OCI-LY7 (cell line): ENCODE data around the gene GON4L.
"Not testable (repeated sequence)": the region's sequence is repeated elsewhere in the genome, so short reads cannot be mapped to it uniquely, and the experiment has no call there.

ENCODE experiments used
- CTCF ChIP-seq: fragments of 200-600 bp; sonication (generic); conservative IDR thresholded peaks from 2 replicates; pipeline ENCODE4 v1.5.1; 2014; ENCODE audit warnings: mild to moderate bottlenecking, antibody characterized with exemption, low read length, moderate library complexity, mixed read lengths
- EZH2phosphoT487 ChIP-seq: fragments of 200-600 bp; sonication (generic); IDR thresholded peaks from 2 replicates; pipeline ENCODE4 v1.6.1; 2018; ENCODE audit warnings: low read depth, borderline replicate concordance, mild to moderate bottlenecking, mixed run types, antibody characterized with exemption, low read length, moderate library complexity, mixed read lengths

GRCh38 chr1:155767399-155767989 is 89.5 kb downstream of the GON4L start:
- not testable (repeated sequence) for TF ChIP-seq CTCF, EZH2phosphoT487
